Esophagus squamous epithelium (tissue), 4 donors: Measurements from ENCODE around the gene CCDC78.

ENCODE experiments used
- POLR2A ChIP-seq, 4 donors: fragments of 450-650 bp; IDR thresholded peaks; one replicate each; pipeline ENCODE4 v1.6.1; 2017; ENCODE audit warnings: antibody characterized with exemption in 4 of 4, mild to moderate bottlenecking in 4 of 4, moderate library complexity in 3 of 4
- TF ChIP-seq, protein P1 (sequence below), 6 experiments: fragments of 450-650 bp in 4 of 6; fragments of 200-600 bp in 2 of 6; sonication (generic) in 2 of 6; IDR thresholded peaks; one replicate each; pipeline ENCODE4 v1.5.1; 2016 to 2019; ENCODE audit warnings: antibody characterized with exemption in 6 of 6, mild to moderate bottlenecking in 4 of 6, moderate library complexity in 4 of 6

DNA sequence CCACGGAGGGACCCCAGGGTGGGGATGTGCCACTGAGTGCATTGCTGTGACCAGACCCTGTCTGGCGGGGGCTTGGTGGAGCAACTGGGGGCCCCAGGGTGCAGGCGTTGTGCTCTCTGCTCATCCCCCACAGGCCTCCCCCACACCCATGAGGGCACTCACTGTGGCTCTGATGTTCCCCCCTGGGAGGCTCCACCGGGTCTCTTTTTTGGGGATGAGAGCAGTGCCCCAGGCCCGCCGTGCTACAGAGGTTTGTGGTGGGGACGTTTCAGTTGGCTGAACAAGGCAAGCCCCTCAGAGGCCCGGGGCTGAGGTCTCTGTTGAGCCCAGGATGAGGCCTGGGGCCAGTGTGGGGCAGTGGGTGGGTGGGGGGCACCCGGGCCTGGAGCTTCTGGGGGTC is 2.5 kb downstream of the CCDC78 start:
- TF ChIP-seq, protein P1, sequence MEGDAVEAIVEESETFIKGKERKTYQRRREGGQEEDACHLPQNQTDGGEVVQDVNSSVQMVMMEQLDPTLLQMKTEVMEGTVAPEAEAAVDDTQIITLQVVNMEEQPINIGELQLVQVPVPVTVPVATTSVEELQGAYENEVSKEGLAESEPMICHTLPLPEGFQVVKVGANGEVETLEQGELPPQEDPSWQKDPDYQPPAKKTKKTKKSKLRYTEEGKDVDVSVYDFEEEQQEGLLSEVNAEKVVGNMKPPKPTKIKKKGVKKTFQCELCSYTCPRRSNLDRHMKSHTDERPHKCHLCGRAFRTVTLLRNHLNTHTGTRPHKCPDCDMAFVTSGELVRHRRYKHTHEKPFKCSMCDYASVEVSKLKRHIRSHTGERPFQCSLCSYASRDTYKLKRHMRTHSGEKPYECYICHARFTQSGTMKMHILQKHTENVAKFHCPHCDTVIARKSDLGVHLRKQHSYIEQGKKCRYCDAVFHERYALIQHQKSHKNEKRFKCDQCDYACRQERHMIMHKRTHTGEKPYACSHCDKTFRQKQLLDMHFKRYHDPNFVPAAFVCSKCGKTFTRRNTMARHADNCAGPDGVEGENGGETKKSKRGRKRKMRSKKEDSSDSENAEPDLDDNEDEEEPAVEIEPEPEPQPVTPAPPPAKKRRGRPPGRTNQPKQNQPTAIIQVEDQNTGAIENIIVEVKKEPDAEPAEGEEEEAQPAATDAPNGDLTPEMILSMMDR (IDR thresholded peaks at IDR 0.05): no peak
- no peak for TF ChIP-seq POLR2A (IDR thresholded peaks at IDR 0.05)
